ENCODE results near the gene TRDMT1.
A peak's percentile ranks its signal among the peaks of the same experiment; 100 is the strongest.

TRDMT1 gene

GRCh38 chr10:17200912-17201793 lies at the start of gene TRDMT1:
TSS of gene TRDMT1 (minus strand) at chr10:17201672. CDS start at chr10:17201634, 38 bp downstream.
- DNase-seq: peak; percentile 47

- no peak for DNase-seq
Measured at GRCh38 chr10:17250736-17251135, 49.3 kb upstream of the TRDMT1 start.

GRCh38 chr10:17249820-17250219 lies 48.3 kb upstream of the TRDMT1 start:
- DNase-seq: no peak

- no peak for DNase-seq
Measured at GRCh38 chr10:17248964-17249363, 47.5 kb upstream of the TRDMT1 start.

- DNase-seq: no peak
Measured at GRCh38 chr10:17247210-17247609, 45.7 kb upstream of the TRDMT1 start.

- no peak for DNase-seq
Measured at GRCh38 chr10:17244700-17245365, 43.4 kb upstream of the TRDMT1 start.

GRCh38 chr10:17241611-17242333 lies 40.3 kb upstream of the TRDMT1 start:
- DNase-seq: no peak

GRCh38 chr10:17240616-17241015 lies 39.1 kb upstream of the TRDMT1 start:
- no peak for DNase-seq

GRCh38 chr10:17240096-17240495 lies 38.6 kb upstream of the TRDMT1 start:
- DNase-seq: no peak

- DNase-seq: no peak
Measured at GRCh38 chr10:17239345-17240085, 38.0 kb upstream of the TRDMT1 start.

- DNase-seq: no peak
Measured at GRCh38 chr10:17238445-17239291, 37.2 kb upstream of the TRDMT1 start.

GRCh38 chr10:17237915-17238444 lies 36.5 kb upstream of the TRDMT1 start:
- DNase-seq: no peak

- no peak for DNase-seq
Measured at GRCh38 chr10:17237149-17237527, 35.7 kb upstream of the TRDMT1 start.

- DNase-seq: no peak
Measured at GRCh38 chr10:17236468-17237148, 35.1 kb upstream of the TRDMT1 start.

GRCh38 chr10:17235136-17235535 lies 33.7 kb upstream of the TRDMT1 start:
- DNase-seq: no peak

GRCh38 chr10:17234431-17234945 lies 33.0 kb upstream of the TRDMT1 start:
- DNase-seq: no peak

- no peak for DNase-seq
Measured at GRCh38 chr10:17233286-17233991, 32.0 kb upstream of the TRDMT1 start.

- DNase-seq: no peak
Measured at GRCh38 chr10:17232276-17232960, 30.9 kb upstream of the TRDMT1 start.

GRCh38 chr10:17231788-17232187 lies 30.3 kb upstream of the TRDMT1 start:
- DNase-seq: no peak
